ENCODE measurements around the gene C6orf163. TPM values are rescaled to one million over a fixed set of nuclear protein-coding genes. Genes with fewer than 3 reads are reported as not detected.

The C6orf163 gene
- total RNA-seq, 1 donor from 2014 or later: 3.1 TPM

- DNase-seq (ENCODE audit: low spot score): no peak
Measured at GRCh38 chr6:87356181-87356580, 11.6 kb downstream of the C6orf163 start.

GRCh38 chr6:87357479-87358196, 13.0 kb downstream of the C6orf163 start:
- DNase-seq (ENCODE audit: low spot score): no peak

DNA sequence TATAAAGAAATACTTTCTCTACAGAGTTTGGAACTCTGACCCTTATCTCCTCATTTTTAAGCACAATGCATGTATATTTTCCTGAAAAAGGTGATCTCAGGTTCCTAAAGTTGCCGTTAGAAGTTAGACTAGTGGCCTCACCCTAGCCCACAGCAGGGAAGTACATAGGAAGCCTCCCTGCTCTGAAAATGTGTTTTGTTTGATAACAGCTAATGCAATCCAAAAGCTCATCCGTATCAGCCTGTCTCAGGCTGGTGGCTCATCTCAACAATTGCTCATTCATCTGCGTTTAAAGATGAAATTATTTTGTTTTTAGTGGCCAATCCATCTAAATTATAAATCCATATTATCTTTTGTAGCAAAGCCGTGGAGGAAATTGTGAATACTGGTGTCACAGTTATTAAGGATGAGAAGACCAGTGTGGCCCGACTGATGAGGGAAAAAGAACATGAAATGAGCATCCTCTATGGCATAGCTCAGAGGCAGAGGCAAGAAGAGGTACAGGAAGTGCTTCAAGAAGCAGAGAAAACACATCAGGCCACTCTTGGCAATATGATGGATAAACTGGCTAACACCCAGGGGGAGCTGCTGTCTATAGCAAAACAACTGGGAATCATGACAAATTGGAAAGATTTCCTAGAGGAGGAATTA, 20.1 kb downstream of the C6orf163 start:
- no peak for DNase-seq (ENCODE audit: low spot score)

GRCh38 chr6:87366072-87366827, 21.6 kb downstream of the C6orf163 start:
- DNase-seq (ENCODE audit: low spot score): no peak

- no peak for DNase-seq (ENCODE audit: low spot score)
Measured at GRCh38 chr6:87366899-87367298, 22.3 kb downstream of the C6orf163 start.

DNA sequence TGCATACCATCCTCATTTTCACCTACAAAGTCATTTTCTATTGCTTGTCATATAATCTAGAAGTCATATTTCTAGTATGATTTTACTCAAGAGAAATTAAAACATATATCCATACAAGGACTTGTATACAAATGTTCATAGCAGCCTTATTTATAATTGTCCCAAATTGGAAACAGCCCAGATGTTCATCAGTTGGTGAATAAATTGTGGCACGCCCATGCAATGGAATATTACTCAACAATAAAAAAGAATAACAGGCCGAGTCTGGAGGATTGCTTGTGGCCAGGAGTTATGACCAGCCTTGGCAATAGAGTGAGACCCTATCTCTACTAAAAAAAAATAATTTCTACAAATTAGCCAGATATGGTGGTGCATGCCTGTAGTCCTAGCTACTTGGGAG, 28.8 kb downstream of the C6orf163 start:
- no peak for DNase-seq (ENCODE audit: low spot score)

DNA sequence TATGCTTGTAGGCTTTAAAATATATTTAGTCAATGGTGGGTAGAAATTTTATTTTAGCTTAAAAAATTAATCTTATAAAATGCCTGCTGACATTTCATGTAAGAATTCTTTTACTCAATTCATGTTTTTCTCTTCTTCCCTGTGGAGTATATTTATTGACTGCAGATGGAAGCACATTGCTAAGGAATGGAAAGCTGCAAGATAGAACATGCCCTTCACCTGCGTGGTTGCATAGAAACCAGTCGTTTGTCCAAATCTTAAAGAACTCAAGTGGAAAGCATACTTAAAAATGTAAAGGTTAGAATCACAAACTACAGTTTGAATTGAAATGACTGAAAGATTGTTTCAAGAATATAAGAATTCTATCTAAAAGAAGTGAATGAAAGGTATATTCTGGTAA, 30.7 kb downstream of the C6orf163 start:
- DNase-seq (ENCODE audit: low spot score): no peak

DNA sequence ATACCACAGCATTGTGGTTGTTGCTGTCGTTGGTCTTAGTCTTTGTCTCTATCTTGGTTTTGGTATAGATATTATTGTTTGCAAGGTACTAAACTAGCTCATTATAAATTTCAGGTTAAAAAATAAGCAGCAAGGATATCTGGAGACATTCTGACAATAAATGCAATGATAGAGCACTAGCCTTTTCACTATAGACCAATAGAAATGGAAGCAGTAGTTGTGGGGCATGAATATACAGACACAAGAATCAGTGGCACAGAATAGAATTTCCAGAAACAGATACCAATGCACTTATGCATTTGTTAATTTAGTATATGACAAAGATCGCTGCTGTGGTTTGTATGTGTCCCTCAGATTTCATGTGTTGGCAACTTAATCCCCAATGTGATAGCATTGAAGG, 32.0 kb downstream of the C6orf163 start:
- no peak for DNase-seq (ENCODE audit: low spot score)

- DNase-seq (ENCODE audit: low spot score): no peak
Measured at GRCh38 chr6:87378947-87379346, 34.3 kb downstream of the C6orf163 start.

DNA sequence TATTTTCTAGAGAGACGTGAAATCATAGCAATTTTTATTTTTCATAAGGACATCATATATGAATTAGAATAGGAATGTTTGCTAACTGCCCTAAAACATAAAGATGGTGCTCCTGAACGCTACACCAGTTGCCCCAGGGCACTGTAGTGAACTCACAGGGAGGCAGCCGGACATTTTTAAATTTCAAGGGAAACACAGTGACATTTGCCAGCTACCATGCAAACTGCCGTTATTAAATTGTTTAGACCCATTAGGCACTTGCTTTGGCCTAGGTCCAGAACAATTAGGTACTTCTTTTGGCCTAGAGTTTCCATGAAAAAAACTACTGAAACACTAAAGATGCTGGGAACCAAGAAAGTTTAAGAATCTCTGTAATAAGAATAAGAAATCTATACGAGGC, 38.2 kb downstream of the C6orf163 start:
- no peak for DNase-seq (ENCODE audit: low spot score)

DNA sequence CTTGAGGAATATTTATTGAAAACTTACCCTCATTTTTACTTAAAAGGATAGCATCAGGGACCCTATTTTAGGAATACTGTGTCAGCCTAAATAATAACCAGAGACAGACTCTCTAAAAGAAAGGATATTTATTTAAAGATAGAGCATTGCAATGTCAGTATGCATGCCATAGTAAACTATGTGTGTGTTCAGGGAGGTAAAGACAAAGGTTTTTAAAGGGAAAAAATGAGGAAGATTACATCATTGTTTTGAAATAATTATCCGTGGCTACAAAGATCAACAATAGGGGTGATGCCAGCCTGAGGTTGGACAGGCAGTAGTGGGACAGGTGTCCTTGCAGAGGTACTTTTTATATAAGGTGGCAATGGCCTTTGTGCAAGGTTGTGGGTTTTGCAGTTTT, 39.4 kb downstream of the C6orf163 start:
- no peak for DNase-seq (ENCODE audit: low spot score)

DNA sequence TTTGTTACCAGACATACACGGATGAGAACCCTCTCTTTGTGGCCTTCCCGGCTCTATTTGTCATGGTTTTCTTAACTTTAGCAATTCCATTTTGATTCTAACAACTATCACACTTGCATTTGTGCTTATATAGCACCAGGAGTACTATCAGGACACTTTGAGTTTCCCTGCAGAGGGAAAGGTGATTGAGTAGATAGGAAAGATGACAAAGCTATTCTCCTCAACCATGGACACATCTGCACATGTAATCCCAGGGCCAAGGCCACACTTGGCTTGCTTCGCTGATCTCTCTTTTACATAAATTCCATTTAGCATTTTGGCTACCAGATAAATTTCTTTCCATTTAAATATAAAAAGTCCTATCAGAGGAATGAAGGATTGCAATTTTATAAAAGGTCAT, 39.8 kb downstream of the C6orf163 start:
- no peak for DNase-seq (ENCODE audit: low spot score)

DNA sequence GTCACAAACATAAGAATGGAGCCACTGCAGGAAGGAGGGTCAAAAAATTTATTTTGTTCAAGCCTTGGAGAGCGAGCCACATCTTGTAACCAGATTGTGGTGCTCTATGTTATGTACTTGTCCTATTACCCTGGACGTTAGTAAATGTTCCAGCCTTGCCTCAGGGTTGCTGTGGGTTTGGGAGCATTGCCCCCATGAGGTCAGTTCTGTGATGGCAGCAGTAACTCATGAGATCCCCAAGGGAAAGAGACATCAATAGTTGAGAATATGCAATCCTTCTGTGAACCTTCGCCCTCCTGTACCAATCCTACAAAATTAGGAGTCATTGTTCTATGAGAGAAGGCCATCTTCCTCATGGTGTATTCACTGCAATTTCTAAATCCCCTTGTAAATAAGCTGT, 46.7 kb downstream of the C6orf163 start:
- DNase-seq (ENCODE audit: low spot score): no peak

- no peak for DNase-seq (ENCODE audit: low spot score)
Measured at GRCh38 chr6:87393026-87393622, 48.5 kb downstream of the C6orf163 start.

- DNase-seq (ENCODE audit: low spot score): no peak
Measured at GRCh38 chr6:87395431-87395830, 50.8 kb downstream of the C6orf163 start.

DNA sequence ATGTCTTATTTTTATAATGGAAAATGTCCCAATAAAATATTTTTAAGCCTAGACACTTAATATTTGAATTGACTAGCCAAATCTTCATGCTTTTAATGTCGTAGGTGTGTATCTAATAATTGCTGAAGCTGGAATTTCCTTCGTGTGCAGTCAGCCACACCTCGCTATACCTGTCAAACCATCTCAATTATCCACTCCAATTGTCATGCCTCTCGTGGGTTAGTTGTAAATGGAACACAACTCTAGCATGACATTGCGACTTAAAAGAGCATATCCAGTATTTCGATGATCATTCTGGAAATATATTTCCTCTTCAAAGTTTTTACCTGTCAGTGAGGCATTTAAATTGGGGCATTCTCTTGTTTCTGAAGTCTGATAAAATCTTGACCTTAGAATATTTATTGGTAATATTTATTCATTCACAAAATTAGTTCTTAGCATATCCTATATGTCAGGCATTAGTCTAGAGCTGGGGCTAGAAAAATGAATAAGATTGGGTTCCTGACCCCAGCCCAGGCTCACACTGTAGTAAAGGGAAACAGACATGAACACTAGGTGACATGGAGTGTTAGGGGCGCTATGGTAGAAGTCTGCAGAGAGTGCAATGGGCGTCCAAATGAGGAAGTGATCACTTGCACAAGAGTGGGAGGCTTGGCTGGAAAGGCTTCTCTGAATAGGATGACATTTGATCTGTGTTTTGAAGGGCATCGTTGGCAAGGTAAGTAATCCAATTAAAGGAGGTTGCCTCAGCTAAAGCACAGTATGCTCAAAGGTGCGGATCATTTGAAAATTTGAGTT, 52.2 kb downstream of the C6orf163 start:
- no peak for DNase-seq (ENCODE audit: low spot score)

DNA sequence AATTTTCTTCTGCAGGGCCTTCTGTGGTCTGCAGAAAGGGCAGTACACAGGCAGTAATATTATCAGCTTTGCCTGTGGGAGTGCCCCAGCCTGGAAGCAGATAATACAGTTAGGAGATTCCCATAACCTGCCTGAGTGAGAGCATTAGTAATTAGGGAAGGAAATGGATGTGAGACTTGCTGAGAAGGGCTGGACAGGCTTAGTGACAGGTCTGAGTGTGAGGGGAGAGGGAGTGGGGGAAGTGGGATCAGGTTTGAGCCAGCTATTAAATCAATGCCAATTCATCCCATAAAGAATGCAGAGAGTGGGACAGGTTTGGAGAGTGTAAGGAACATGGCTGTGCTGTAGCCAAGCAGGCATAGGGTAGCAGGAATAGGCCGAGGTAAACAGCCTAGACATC, 53.0 kb downstream of the C6orf163 start:
- DNase-seq (ENCODE audit: low spot score): no peak

DNA sequence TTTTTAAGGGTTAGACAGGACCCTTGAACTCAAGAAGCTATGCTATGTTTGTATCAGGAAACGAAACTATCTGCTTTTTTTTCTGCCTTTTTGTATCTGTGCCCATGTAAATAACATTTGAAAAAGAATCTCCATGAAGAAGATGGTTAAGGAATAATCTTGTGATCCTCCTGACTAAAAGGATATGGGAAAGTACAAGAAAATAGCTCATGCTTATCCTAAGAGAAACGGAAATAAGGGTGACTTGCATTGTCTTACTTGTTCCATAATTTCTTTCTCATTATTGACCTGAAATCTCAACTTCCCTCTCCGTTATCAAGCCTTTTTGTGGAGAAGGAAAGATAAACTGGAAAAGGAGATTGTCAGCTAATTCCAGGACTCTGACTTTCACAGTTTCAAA, 57.2 kb downstream of the C6orf163 start:
- DNase-seq (ENCODE audit: low spot score): no peak

DNA sequence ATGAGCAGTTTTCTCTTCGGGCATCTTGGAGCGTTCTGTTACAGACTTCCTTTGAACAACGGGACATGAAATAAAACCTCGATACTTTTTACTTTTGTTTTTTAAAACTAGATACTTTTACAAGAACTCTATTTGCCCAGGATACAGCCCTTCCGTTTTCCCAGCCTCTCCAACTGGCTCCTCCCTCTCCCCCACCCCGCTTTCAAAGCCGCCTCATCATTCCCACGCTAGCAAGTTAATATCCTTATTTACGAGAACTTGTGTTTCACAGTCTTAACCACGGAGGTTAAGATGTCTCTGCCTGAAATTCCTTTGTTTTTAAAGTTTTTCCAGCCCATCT, 62.9 kb downstream of the C6orf163 start:
- DNase-seq (ENCODE audit: low spot score): no peak

DNA sequence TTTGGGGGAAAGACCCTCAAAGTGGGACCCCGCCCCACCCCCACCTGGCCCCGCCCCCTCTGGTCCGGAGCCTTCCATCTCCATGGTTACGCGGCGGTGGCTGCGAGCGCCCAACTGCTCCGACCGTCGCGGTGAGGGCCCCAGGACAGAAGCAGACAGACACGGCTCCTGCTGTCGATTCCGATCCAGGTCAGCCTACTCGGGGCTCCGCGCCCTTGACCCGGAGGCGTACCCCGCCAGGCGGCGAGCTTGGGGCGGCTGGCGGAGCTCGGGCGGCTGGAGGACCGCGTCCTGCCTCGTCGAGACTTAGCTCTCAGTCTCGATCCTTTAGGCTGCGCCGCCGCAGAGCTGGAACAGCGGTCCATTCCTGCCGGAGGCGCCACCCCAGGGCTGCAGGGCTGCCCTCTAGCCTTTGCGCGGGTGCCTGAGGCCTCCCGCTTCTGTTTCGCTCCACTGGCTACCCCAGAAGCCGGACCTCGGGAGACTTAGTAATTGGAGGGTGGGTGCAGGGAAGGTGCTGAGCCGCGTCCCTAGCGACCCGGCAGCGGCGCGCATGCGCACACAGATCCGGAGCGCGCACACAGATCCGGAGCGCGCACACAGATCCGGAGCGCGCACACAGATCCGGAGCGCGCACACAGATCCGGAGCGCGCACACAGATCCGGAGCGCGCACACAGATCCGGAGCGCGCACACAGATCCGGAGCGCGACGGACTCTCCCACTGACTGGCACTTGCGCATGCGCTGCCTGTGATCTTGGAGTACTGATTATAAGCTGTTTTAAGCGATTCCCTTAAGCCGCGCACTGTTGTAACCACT, 63.5 kb downstream of the C6orf163 start, which contains the start of gene CFAP206:
Gene CFAP206 (plus strand): TSS at position 72 of the 820 bp plus-strand sequence. CDS start 1,868 bp downstream, outside the sequence.
- DNase-seq (ENCODE audit: low spot score): peak; percentile 91

Data from mesenteric fat pad (tissue), 1 donor.